ENCODE measurements around the gene EEFSEC. TPM values are rescaled to one million over a fixed set of nuclear protein-coding genes. Genes with fewer than 3 reads are reported as not detected.

EEFSEC gene
- total RNA-seq, 1 experiment from 2014 or later, result 14.0 TPM

DNA sequence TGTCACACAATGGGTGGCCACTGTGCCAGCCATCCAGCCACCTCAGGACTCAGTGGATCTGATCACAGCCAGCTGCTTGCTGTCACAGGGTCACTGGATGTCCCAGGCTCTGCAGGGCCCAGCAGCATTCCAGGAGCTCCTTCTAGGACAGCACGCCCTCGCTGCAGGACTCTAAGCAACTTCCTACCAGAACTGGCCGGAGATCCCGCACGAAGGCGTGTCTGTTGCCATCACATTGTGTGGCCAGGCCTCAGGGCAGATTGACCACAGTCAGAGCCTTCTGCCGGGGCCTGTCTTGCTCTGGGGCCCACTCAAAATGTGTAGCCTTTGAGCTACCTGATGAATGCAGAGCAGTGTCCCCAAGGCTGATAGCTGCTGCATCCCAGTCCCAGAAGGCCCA is 288.8 kb downstream of the EEFSEC start:
- ChIA-PET POLR2A (no interaction called here), CTCF (no interaction called here)
- Histone ChIP-seq H3K9me3 (no peaks in the 10 kb centered on the region), H3K4me1 (no peaks in the 10 kb centered on the region), H3K4me3 (ENCODE audit: low read depth, low read length) (no peak overlapping the region), H3K27me3 (replicated peaks; ENCODE audit: control insufficient read depth, insufficient read depth, low read length) (no peaks in the 10 kb centered on the region), H3K36me3 (ENCODE audit: control insufficient read depth, insufficient read depth, low read length) (no peaks in the 10 kb centered on the region)
- H3K27ac Mint-ChIP-seq (ENCODE audit: unreplicated experiment), result no peak overlapping the region
- intact Hi-C loops (cut with micrococcal nuclease; ENCODE audit: unreplicated experiment), result no loop called here
- peaks cover 2% of the 10 kb centered on the region for H3K27me3 Mint-ChIP-seq (ENCODE audit: insufficient read depth, unreplicated experiment)
- no peaks in the 10 kb centered on the region for H3K36me3 Mint-ChIP-seq (ENCODE audit: insufficient read depth, unreplicated experiment)
- H3K4me3 Mint-ChIP-seq (ENCODE audit: unreplicated experiment), result no peak overlapping the region
- H3K4me1 Mint-ChIP-seq (ENCODE audit: low read depth, unreplicated experiment), result no peaks in the 10 kb centered on the region
- BruUV-seq (replicated peaks), result no TSS peak
- TF ChIP-seq, protein P1, sequence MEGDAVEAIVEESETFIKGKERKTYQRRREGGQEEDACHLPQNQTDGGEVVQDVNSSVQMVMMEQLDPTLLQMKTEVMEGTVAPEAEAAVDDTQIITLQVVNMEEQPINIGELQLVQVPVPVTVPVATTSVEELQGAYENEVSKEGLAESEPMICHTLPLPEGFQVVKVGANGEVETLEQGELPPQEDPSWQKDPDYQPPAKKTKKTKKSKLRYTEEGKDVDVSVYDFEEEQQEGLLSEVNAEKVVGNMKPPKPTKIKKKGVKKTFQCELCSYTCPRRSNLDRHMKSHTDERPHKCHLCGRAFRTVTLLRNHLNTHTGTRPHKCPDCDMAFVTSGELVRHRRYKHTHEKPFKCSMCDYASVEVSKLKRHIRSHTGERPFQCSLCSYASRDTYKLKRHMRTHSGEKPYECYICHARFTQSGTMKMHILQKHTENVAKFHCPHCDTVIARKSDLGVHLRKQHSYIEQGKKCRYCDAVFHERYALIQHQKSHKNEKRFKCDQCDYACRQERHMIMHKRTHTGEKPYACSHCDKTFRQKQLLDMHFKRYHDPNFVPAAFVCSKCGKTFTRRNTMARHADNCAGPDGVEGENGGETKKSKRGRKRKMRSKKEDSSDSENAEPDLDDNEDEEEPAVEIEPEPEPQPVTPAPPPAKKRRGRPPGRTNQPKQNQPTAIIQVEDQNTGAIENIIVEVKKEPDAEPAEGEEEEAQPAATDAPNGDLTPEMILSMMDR (IDR thresholded peaks at IDR 0.05; ENCODE audit: insufficient read depth in 1 of 2, low read depth in 1 of 2, low read length in 1 of 2, severe bottlenecking in 1 of 2, unreplicated experiment in 1 of 2), result no peak
- peaks cover 23% of the 10 kb centered on the region for H3K9me3 Mint-ChIP-seq (ENCODE audit: unreplicated experiment)
- no peak for DNase-seq

DNA sequence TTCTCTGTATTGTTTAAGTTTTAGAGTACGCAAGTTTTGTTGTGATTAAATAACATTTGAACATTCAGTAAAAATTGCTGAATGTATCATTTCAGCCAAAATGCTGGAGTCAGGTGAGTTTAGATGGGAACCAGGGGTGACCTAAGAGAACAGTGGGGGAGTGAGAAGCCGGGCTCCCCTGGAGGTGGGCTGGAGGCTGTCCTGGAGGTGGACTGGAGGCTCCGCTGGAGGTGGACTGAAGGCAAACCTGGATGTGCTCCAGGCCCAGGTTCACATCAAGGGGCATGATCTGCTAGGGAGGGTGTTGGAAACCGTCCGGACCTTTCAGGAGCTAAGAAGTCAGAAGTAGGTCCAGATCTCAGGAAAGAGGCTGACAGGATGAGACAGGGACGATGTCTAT is 289.7 kb downstream of the EEFSEC start:
- no peak for DNase-seq
- no peaks in the 10 kb centered on the region for H3K27me3 ChIP-seq (replicated peaks; ENCODE audit: control insufficient read depth, insufficient read depth, low read length)
- H3K4me1 Mint-ChIP-seq (ENCODE audit: low read depth, unreplicated experiment), result no peaks in the 10 kb centered on the region
- no peak overlapping the region for H3K27ac Mint-ChIP-seq (ENCODE audit: unreplicated experiment)
- ChIA-PET CTCF (no interaction called here), POLR2A (no interaction called here)
- no peaks in the 10 kb centered on the region for H3K9me3 ChIP-seq
- peaks cover 23% of the 10 kb centered on the region for H3K9me3 Mint-ChIP-seq (ENCODE audit: unreplicated experiment)
- H3K27me3 Mint-ChIP-seq (ENCODE audit: insufficient read depth, unreplicated experiment), result peaks cover 2% of the 10 kb centered on the region
- H3K36me3 ChIP-seq (ENCODE audit: control insufficient read depth, insufficient read depth, low read length), result no peaks in the 10 kb centered on the region
- H3K36me3 Mint-ChIP-seq (ENCODE audit: insufficient read depth, unreplicated experiment), result no peaks in the 10 kb centered on the region
- BruUV-seq (replicated peaks), result no TSS peak
- TF ChIP-seq, protein P1 (IDR thresholded peaks at IDR 0.05; ENCODE audit: insufficient read depth in 1 of 2, low read depth in 1 of 2, low read length in 1 of 2, severe bottlenecking in 1 of 2, unreplicated experiment in 1 of 2), result no peak
- intact Hi-C loops (cut with micrococcal nuclease; ENCODE audit: unreplicated experiment), result no loop called here
- no peaks in the 10 kb centered on the region for H3K4me1 ChIP-seq
- no peak overlapping the region for H3K4me3 ChIP-seq (ENCODE audit: low read depth, low read length)
- H3K4me3 Mint-ChIP-seq (ENCODE audit: unreplicated experiment), result no peak overlapping the region

DNA sequence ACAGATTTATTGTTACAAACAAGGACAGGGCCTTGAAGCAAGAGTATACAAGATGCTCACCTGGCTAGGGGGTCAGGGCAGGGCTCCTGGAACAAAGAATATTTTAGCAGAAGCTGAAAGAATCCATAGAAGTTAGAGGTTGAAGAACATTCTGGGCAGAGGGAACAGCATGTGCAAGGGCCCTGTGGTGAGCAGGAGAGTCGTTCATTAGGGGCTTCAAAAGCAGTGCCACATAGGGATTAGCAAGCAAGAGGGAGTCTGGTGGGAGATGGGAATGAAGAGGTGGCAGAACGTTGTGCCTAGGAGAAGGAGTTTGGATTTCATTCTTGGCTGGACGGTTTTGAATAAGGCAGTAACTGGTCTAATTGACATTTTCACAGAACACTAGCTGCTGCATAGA is 290.5 kb downstream of the EEFSEC start:
- H3K27me3 ChIP-seq (replicated peaks; ENCODE audit: control insufficient read depth, insufficient read depth, low read length), result no peaks in the 10 kb centered on the region
- Mint-ChIP-seq H3K9me3 (ENCODE audit: unreplicated experiment) (peaks cover 23% of the 10 kb centered on the region), H3K4me3 (ENCODE audit: unreplicated experiment) (no peak overlapping the region), H3K36me3 (ENCODE audit: insufficient read depth, unreplicated experiment) (no peaks in the 10 kb centered on the region), H3K27me3 (ENCODE audit: insufficient read depth, unreplicated experiment) (peaks cover 7% of the 10 kb centered on the region), H3K4me1 (ENCODE audit: low read depth, unreplicated experiment) (no peaks in the 10 kb centered on the region), H3K27ac (ENCODE audit: unreplicated experiment) (no peak overlapping the region)
- CTCF ChIA-PET, result no interaction called here
- TF ChIP-seq, protein P1 (IDR thresholded peaks at IDR 0.05; ENCODE audit: insufficient read depth in 1 of 2, low read depth in 1 of 2, low read length in 1 of 2, severe bottlenecking in 1 of 2, unreplicated experiment in 1 of 2), result no peak
- DNase-seq, result no peak
- no TSS peak for BruUV-seq (replicated peaks)
- no peaks in the 10 kb centered on the region for H3K4me1 ChIP-seq
- no peaks in the 10 kb centered on the region for H3K36me3 ChIP-seq (ENCODE audit: control insufficient read depth, insufficient read depth, low read length)
- POLR2A ChIA-PET, result no interaction called here
- H3K9me3 ChIP-seq, result no peaks in the 10 kb centered on the region
- H3K4me3 ChIP-seq (ENCODE audit: low read depth, low read length), result no peak overlapping the region
- intact Hi-C loops (cut with micrococcal nuclease; ENCODE audit: unreplicated experiment), result no loop called here
